ENCODE results near the gene ANAPC10.

The ANAPC10 gene

GRCh38 chr4:145093638-145094037, 4.4 kb downstream of the ANAPC10 start:
- Mint-ChIP-seq H3K27ac (no peak overlapping the region), H3K9me3 (no peaks in the 10 kb centered on the region), H3K4me3 (no peak overlapping the region), H3K27me3 (no peaks in the 10 kb centered on the region), H3K4me1 (peaks cover 53% of the 10 kb centered on the region), H3K36me3 (peaks cover 47% of the 10 kb centered on the region)

GRCh38 chr4:145090380-145090779, 7.6 kb downstream of the ANAPC10 start:
- Mint-ChIP-seq H3K36me3 (peaks cover 54% of the 10 kb centered on the region), H3K9me3 (no peaks in the 10 kb centered on the region), H3K4me1 (peaks cover 56% of the 10 kb centered on the region), H3K27ac (no peak overlapping the region), H3K27me3 (no peaks in the 10 kb centered on the region), H3K4me3 (no peak overlapping the region)

GRCh38 chr4:145083891-145084605, 13.9 kb downstream of the ANAPC10 start:
- Mint-ChIP-seq H3K4me1 (peaks cover 32% of the 10 kb centered on the region), H3K27me3 (no peaks in the 10 kb centered on the region), H3K36me3 (peaks cover 23% of the 10 kb centered on the region), H3K4me3 (no peak overlapping the region), H3K9me3 (no peaks in the 10 kb centered on the region), H3K27ac (no peak overlapping the region)

- Mint-ChIP-seq H3K36me3 (peaks cover 34% of the 10 kb centered on the region), H3K9me3 (no peaks in the 10 kb centered on the region), H3K27me3 (no peaks in the 10 kb centered on the region), H3K4me3 (no peak overlapping the region), H3K27ac (no peak overlapping the region), H3K4me1 (peaks cover 37% of the 10 kb centered on the region)
Measured at GRCh38 chr4:145081756-145082155, 16.2 kb downstream of the ANAPC10 start.

- peaks cover 42% of the 10 kb centered on the region for H3K4me1 Mint-ChIP-seq
- no peak overlapping the region for H3K4me3 Mint-ChIP-seq
- H3K27me3 Mint-ChIP-seq: no peaks in the 10 kb centered on the region
- no peaks in the 10 kb centered on the region for H3K9me3 Mint-ChIP-seq
- H3K27ac Mint-ChIP-seq: no peak overlapping the region
- H3K36me3 Mint-ChIP-seq: peaks cover 32% of the 10 kb centered on the region
Measured at GRCh38 chr4:145076469-145076855, 21.5 kb downstream of the ANAPC10 start.

GRCh38 chr4:145075742-145076468, 22.1 kb downstream of the ANAPC10 start:
- no peak overlapping the region for H3K4me3 Mint-ChIP-seq
- peak overlapping the region; percentile 10 for H3K27ac Mint-ChIP-seq
- no peaks in the 10 kb centered on the region for H3K27me3 Mint-ChIP-seq
- no peaks in the 10 kb centered on the region for H3K9me3 Mint-ChIP-seq
- peaks cover 43% of the 10 kb centered on the region for H3K4me1 Mint-ChIP-seq
- H3K36me3 Mint-ChIP-seq: peaks cover 30% of the 10 kb centered on the region

GRCh38 chr4:145071560-145071959, 26.4 kb downstream of the ANAPC10 start:
- peak overlapping the region; percentile 26 for H3K27ac Mint-ChIP-seq
- H3K4me3 Mint-ChIP-seq: no peak overlapping the region
- H3K9me3 Mint-ChIP-seq: no peaks in the 10 kb centered on the region
- peaks cover 48% of the 10 kb centered on the region for H3K4me1 Mint-ChIP-seq
- no peaks in the 10 kb centered on the region for H3K27me3 Mint-ChIP-seq
- H3K36me3 Mint-ChIP-seq: peaks cover 16% of the 10 kb centered on the region

- Mint-ChIP-seq H3K27me3 (no peaks in the 10 kb centered on the region), H3K27ac (no peak overlapping the region), H3K4me3 (no peak overlapping the region), H3K9me3 (no peaks in the 10 kb centered on the region), H3K36me3 (peaks cover 9% of the 10 kb centered on the region), H3K4me1 (peaks cover 44% of the 10 kb centered on the region)
Measured at GRCh38 chr4:145069361-145069760, 28.6 kb downstream of the ANAPC10 start.

- Mint-ChIP-seq H3K9me3 (no peaks in the 10 kb centered on the region), H3K27ac (peak overlapping the region; percentile 72), H3K27me3 (no peaks in the 10 kb centered on the region), H3K4me1 (peaks cover 37% of the 10 kb centered on the region), H3K4me3 (peak overlapping the region; percentile 36), H3K36me3 (peaks cover 14% of the 10 kb centered on the region)
Measured at GRCh38 chr4:145066063-145066501, 31.9 kb downstream of the ANAPC10 start.

GRCh38 chr4:145061318-145061920, 36.6 kb downstream of the ANAPC10 start:
- no peaks in the 10 kb centered on the region for H3K9me3 Mint-ChIP-seq
- H3K4me1 Mint-ChIP-seq: peaks cover 26% of the 10 kb centered on the region
- no peak overlapping the region for H3K4me3 Mint-ChIP-seq
- H3K27ac Mint-ChIP-seq: no peak overlapping the region
- H3K27me3 Mint-ChIP-seq: no peaks in the 10 kb centered on the region
- H3K36me3 Mint-ChIP-seq: peaks cover 5% of the 10 kb centered on the region

- no peaks in the 10 kb centered on the region for H3K9me3 Mint-ChIP-seq
- H3K4me3 Mint-ChIP-seq: no peak overlapping the region
- no peaks in the 10 kb centered on the region for H3K27me3 Mint-ChIP-seq
- peaks cover 8% of the 10 kb centered on the region for H3K36me3 Mint-ChIP-seq
- peaks cover 32% of the 10 kb centered on the region for H3K4me1 Mint-ChIP-seq
- no peak overlapping the region for H3K27ac Mint-ChIP-seq
Measured at GRCh38 chr4:145058256-145058655, 39.7 kb downstream of the ANAPC10 start.

GRCh38 chr4:145056325-145057130, 41.5 kb downstream of the ANAPC10 start:
- H3K36me3 Mint-ChIP-seq: peaks cover 6% of the 10 kb centered on the region
- no peak overlapping the region for H3K4me3 Mint-ChIP-seq
- H3K9me3 Mint-ChIP-seq: no peaks in the 10 kb centered on the region
- no peaks in the 10 kb centered on the region for H3K27me3 Mint-ChIP-seq
- H3K4me1 Mint-ChIP-seq: peaks cover 32% of the 10 kb centered on the region
- no peak overlapping the region for H3K27ac Mint-ChIP-seq

GRCh38 chr4:145055533-145056257, 42.3 kb downstream of the ANAPC10 start:
- H3K4me1 Mint-ChIP-seq: peaks cover 32% of the 10 kb centered on the region
- H3K27me3 Mint-ChIP-seq: no peaks in the 10 kb centered on the region
- no peak overlapping the region for H3K4me3 Mint-ChIP-seq
- H3K27ac Mint-ChIP-seq: no peak overlapping the region
- no peaks in the 10 kb centered on the region for H3K9me3 Mint-ChIP-seq
- peaks cover 6% of the 10 kb centered on the region for H3K36me3 Mint-ChIP-seq

- Mint-ChIP-seq H3K4me1 (no peaks in the 10 kb centered on the region), H3K4me3 (no peak overlapping the region), H3K27me3 (no peaks in the 10 kb centered on the region), H3K36me3 (peaks cover 9% of the 10 kb centered on the region), H3K27ac (no peak overlapping the region), H3K9me3 (no peaks in the 10 kb centered on the region)
Measured at GRCh38 chr4:145049241-145049640, 48.8 kb downstream of the ANAPC10 start.

- no peaks in the 10 kb centered on the region for H3K27me3 Mint-ChIP-seq
- no peak overlapping the region for H3K4me3 Mint-ChIP-seq
- peaks cover 10% of the 10 kb centered on the region for H3K36me3 Mint-ChIP-seq
- H3K9me3 Mint-ChIP-seq: no peaks in the 10 kb centered on the region
- H3K4me1 Mint-ChIP-seq: peaks cover 3% of the 10 kb centered on the region
- no peak overlapping the region for H3K27ac Mint-ChIP-seq
Measured at GRCh38 chr4:145048817-145049216, 49.2 kb downstream of the ANAPC10 start.

Data from activated naive CD4-positive, alpha-beta T cell treated with anti-CD3 and anti-CD28 coated beads, Interleukin-2, amount 50 U/mL, for 24 hours (primary cell).